ENCODE measurements around the gene GAB3. TPM values are rescaled to one million over a fixed set of nuclear protein-coding genes. Genes with fewer than 3 reads are reported as not detected.
"Not testable (repeated sequence)": the region's sequence is repeated elsewhere in the genome, so short reads cannot be mapped to it uniquely, and the experiment has no call there.

The GAB3 gene
- total RNA-seq, 1 experiment from 2014 or later: 0.11 TPM

DNA sequence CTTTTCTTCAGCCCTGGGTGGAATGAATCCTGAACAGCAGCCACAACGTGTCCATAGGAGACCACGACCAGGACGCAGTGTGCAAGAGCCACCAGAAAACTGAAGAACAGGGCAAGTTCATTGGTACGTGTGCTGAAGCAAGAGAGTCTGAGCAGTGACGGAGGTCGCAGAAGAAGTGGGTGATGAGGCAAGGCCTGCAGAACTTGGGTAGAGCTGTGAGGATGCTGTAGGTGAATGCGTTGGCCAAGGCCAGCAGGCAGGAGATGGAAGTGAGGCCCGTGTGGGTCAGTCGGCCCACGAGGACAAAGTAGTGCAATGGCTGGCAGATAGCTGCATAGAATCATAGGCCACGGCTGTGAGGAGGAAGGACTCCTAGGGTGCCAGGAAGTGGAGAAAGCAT lies 91.9 kb downstream of the GAB3 start:
- no peak for DNase-seq (ENCODE audit: low read depth)

- DNase-seq (ENCODE audit: low read depth): no peak
Measured at GRCh38 chrX:154658187-154658586, 92.7 kb downstream of the GAB3 start.

DNA sequence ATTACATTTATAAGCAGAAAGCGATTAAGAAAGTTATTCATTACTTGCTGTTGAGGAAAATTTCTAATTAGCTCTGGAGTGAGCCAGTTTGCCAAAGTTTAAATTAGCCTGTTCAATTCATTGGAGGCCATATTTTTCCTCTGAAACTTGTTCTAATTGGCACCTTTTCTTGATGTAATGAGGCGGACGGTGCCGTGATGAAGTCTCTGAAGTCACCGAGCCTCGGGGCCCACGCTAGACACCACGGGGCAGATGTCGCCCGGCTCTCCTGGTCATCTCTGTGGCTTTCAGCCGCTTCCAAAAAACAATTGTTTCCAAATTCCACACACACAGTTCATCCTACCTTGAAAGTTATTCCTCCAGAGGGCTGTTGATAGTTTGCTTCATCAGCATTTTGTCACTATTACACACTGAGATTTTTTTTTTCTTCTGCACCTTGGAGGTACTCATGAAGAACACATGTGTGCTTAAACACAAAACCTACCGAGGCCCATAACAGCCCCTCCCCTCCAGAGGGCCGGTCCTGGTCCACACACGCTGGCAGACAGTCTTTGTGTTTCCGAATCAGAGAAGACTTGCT lies 93.6 kb downstream of the GAB3 start:
- DNase-seq (ENCODE audit: low read depth): no peak

DNA sequence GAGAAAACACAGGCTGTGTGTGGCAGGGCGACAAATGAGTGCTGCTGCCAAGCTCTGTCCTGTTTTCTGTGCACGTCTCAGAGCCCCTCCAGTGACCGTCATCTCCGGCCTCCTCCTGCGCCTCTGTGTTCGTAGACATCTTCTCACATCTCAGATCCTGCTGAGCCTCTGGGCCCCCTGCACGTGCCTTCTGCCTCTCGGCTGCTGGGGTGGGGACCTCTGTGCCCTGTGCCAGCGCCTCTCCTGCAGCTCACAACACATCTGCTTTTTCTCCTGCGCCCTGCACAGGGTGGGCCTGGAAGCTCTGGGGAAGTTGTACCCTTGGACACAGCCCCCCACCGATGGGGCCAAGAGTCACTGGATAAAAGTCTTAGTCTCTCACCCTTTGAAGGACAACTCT lies 95.1 kb downstream of the GAB3 start:
- no peak for DNase-seq (ENCODE audit: low read depth)

DNA sequence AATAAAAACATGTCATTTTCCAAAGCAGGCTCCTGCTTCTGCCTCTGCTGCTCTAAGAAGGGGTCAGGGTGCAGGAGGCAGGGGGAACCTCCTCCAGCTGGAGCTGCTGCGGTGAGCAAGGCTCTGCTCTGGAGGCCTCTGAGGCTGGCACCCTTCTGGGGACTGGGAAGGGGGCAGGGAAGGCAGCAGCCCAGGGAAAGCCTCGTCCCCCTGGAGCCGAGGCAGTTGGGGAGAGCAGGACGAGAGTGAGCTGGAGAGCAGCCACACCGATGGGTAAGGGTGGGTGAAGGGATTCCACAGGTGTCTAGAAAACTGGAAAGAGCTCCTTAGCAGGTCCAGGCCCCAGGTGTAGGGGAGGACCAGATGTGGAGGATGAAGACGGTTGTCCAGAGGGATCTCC lies 95.5 kb downstream of the GAB3 start:
- no peak for DNase-seq (ENCODE audit: low read depth)

DNA sequence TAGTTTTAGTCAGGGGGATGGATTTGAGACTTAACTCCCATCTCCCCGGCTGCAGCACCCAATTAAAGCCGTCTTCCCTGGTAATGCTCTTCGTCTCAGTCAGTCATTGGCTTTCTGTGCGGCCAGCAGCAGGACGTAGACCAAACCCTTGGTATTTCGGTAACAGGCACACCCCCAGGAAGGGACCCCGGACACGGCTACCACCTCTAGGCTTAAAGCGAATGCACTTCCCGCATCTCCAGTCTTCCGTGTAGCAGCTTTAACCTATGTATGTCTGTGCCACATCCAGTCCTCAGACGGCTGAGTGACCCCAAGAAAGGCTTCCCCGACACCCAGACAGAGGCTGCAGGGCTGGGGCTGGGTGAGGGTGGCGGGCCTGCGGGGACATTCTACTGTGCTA lies 96.0 kb downstream of the GAB3 start:
- DNase-seq (ENCODE audit: low read depth): no peak

GRCh38 chrX:154654372-154654771 lies 96.5 kb downstream of the GAB3 start:
- no peak for DNase-seq (ENCODE audit: low read depth)

- not testable (repeated sequence) for DNase-seq (ENCODE audit: low read depth)
Measured at GRCh38 chrX:154653413-154653812, 97.5 kb downstream of the GAB3 start, which contains the start of gene CTAG2. TSS of gene CTAG2 (minus strand) at chrX:154653579. CDS start at chrX:154653515, 64 bp downstream.

DNA sequence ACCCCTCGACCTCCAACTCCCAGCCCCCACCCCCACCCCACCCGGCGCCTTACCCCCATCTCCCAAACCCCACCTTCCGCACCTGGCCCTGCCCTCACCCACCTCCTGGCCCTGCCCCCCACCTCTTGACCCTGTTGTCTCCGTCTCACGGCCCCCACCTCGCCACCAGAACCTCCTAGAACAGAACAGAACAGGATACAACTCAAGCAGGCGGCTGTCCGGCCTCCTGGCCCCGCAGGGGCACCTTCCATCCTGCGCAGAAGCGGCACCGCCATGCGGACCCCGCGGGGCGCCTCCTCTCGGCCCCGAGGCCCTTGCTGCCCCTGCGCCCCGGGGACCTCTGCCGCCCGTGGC lies 97.9 kb downstream of the GAB3 start:
- no peak for DNase-seq (ENCODE audit: low read depth)

GRCh38 chrX:154652311-154653047 lies 98.4 kb downstream of the GAB3 start:
- DNase-seq (ENCODE audit: low read depth): no peak

DNA sequence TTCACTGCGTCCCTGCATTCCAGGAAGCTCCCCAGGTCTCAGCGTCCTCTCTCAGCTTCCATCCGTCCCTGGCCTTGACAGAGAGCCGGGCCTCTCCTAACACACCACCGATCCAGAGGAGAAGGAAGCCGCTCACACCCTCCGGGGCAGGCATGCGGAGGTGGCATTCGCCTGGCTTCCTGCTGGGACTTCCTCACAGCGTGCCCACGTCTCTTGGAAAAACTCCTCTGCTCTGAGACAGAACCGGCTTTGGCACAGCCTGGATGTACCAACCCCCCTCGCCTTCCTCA lies 100.7 kb downstream of the GAB3 start:
- DNase-seq (ENCODE audit: low read depth): no peak

DNA sequence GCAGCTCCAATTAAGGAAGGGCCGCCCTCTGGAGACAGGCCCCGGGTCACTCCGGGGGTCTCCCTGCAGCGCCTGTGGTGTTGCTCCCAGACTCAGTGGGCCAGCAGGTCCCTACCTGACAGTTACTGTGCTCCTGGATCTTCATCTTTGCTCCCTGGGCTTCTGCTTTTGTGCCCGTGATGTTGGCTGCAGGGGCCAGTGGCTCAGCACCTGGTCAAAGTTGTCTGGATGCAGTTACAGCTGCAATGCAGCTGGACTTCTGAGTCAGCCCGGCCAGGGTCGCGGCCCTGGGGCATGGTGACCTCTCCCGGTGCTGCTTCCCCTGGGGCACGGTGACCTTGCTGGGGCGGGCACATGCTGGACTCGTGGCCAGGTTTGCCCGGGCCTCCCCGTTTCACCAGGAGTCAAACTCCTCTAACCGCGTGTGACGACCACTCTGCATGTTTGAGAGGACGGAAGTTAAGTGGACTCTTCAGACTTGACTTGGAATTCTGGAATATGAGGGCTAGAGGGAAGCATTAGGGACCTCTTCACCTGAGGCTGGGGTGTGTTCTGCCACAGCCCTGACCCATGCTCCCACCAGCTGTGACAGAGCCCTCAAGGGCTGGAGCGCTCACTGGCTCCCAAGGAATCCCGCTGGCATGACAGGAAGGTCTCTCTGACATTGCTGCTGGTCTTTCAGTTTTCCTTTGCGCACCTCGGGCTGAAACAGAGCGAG lies 101.2 kb downstream of the GAB3 start:
- DNase-seq (ENCODE audit: low read depth): no peak

GRCh38 chrX:154648931-154649330 lies 101.9 kb downstream of the GAB3 start:
- no peak for DNase-seq (ENCODE audit: low read depth)

DNA sequence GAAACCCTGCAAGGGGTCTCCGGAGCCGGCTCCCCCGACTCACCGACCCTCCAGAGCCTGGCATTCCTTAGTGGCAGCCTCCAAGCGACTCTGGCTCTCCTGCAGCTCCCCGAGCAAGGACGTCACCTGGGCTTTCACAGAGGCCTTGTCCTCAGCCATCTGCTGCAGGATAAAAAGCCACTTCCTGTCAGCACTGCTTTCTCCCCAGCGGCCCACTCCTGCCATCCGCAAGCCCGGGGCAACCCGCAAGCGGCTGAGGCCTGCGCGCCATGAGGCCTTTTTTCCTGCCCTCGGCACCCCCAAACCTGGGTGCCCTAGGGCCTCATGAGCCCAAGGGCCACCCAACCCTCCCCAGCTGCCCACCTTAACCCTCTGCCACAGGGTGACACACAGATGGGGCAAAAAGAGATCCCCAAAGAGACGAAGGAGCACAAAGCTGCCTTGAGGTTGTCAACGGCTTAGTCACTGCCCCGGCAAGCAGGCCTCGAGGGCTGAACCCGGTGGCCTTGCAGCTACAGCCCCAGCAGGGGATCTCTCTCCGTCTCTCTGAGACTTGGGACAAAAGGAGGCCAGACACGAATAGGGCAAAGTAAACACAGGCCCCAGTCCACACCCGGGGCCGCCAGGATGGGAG lies 105.0 kb downstream of the GAB3 start:
- DNase-seq (ENCODE audit: low read depth): not testable (repeated sequence)

GRCh38 chrX:154643708-154644107 lies 107.2 kb downstream of the GAB3 start:
- DNase-seq (ENCODE audit: low read depth): not testable (repeated sequence)

GRCh38 chrX:154641740-154642139 lies 109.1 kb downstream of the GAB3 start:
- not testable (repeated sequence) for DNase-seq (ENCODE audit: low read depth)

DNA sequence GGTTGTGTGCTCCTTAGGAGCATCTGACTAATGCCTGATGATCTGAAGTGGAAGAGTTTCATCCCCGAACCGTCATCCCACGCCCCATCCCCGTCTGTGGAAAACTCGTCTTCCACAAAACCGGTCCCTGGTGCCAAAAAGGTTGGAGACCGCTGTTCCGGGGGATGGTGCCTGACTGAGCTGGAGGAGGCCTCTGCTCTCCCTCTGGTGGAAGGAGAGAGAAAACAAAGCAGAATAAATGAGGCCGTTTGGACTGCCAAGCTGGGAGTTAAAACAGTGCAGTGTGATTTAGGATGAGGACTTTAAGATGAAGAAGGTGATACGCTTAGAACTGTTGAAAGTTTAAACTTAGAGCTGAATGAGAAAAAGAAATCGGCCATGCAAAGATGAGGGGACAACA lies 117.2 kb downstream of the GAB3 start:
- not testable (repeated sequence) for DNase-seq (ENCODE audit: low read depth)

GRCh38 chrX:154630949-154631348 lies 119.9 kb downstream of the GAB3 start:
- not testable (repeated sequence) for DNase-seq (ENCODE audit: low read depth)

- not testable (repeated sequence) for DNase-seq (ENCODE audit: low read depth)
Measured at GRCh38 chrX:154628960-154629359, 121.9 kb downstream of the GAB3 start.

Measured in Daoy (cell line).